Fibroblast of mammary gland (primary cell): ENCODE data around the gene VSTM5.

ENCODE experiments used
- DNase-seq: peaks from one replicate; pipeline ENCODE4 v3.0.0-alpha.2; 2010; ENCODE audit warnings: low read depth
- H3K4me3 ChIP-seq: 2 replicates; pipeline ENCODE4 v1.5.1; 2011; ENCODE audit warnings: low read depth, mild to moderate bottlenecking, low read length, moderate library complexity; ENCODE audit not compliant: control insufficient read depth
- TF ChIP-seq, protein P1 (sequence below): conservative IDR thresholded peaks from 2 replicates; pipeline ENCODE4 v1.5.1; 2011; ENCODE audit warnings: low read depth, low read length, inconsistent platforms; ENCODE audit not compliant: control insufficient read depth, insufficient read depth

The VSTM5 gene

DNA sequence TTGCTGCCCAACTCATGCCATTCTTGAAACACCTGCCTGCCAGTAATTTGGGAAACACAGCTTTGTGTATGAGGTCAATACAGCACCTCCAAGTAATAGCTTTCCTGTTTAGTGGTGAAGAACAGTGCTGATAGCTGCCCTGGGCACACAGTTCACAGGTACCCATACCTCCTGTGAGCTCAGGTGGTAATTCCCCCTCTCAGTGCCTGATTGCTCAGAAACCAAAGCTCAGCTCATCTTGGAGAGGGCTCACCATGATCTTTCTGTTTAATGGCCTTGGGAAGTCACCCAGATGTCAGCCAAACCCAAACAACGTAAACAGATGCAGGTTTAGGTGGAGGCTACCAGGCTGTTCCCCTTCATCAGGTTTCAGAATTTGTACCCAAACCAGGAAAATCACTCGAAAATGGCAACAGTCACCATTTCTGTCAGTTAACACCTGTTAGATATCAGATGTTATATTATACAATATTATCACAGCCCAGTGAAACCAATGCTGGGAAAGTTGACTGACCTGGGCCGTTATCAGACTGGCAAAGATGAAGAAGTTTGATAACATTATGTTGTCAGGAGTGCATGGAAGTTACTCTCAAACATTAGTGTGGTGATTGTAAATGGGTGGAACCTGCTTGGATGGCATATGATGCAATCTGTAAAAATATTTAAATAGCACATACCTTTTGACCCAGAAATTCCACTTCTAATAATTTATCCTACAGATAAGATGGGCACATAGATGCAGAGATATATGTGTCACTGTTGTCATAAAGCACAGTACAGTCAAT lies 18.9 kb downstream of the VSTM5 start:
- no peak for DNase-seq
- no peak overlapping the region for H3K4me3 ChIP-seq
- TF ChIP-seq, protein P1, sequence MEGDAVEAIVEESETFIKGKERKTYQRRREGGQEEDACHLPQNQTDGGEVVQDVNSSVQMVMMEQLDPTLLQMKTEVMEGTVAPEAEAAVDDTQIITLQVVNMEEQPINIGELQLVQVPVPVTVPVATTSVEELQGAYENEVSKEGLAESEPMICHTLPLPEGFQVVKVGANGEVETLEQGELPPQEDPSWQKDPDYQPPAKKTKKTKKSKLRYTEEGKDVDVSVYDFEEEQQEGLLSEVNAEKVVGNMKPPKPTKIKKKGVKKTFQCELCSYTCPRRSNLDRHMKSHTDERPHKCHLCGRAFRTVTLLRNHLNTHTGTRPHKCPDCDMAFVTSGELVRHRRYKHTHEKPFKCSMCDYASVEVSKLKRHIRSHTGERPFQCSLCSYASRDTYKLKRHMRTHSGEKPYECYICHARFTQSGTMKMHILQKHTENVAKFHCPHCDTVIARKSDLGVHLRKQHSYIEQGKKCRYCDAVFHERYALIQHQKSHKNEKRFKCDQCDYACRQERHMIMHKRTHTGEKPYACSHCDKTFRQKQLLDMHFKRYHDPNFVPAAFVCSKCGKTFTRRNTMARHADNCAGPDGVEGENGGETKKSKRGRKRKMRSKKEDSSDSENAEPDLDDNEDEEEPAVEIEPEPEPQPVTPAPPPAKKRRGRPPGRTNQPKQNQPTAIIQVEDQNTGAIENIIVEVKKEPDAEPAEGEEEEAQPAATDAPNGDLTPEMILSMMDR = no peak

DNA sequence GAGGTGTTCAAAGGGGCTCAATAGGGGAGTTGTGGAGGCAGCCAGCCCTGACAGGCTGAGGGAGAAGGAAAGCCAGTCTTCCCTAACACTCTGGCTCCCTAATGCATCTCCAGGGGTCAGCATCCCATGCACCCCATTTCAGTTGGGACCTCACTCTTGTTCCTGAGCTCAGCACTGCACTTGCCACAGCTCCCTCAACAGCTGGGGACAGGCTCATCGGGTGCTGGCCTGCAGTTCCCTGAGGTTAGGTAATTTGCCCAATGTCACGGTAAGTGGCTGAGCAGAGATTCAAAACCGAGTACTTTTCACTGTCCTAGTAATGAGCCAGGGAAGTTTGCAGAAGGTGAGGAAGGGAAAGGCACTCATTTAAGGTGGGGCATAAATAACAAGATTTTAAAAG lies 20.8 kb downstream of the VSTM5 start:
- TF ChIP-seq, protein P1 = no peak
- H3K4me3 ChIP-seq = no peak overlapping the region
- DNase-seq = no peak

DNA sequence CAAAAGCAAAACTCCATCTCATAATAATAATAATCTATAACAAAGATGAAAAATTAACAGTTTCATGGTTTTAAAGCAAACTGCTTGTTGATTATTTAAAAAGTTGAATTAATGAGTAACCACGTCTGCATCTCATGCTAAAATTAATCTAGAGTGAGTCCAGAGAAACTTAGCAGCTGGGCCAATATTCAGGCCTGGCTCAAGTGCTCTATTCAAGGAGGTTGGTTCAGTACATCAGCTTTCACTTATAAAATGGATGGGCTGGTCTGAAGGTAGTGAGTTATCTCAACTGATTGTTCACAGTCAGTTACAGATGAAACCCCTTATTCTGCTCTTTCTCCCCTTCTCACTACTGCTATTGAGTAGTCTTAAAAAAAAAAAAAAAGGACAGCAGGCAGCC lies 23.1 kb downstream of the VSTM5 start:
- TF ChIP-seq, protein P1 = no peak
- no peak overlapping the region for H3K4me3 ChIP-seq
- DNase-seq = no peak

DNA sequence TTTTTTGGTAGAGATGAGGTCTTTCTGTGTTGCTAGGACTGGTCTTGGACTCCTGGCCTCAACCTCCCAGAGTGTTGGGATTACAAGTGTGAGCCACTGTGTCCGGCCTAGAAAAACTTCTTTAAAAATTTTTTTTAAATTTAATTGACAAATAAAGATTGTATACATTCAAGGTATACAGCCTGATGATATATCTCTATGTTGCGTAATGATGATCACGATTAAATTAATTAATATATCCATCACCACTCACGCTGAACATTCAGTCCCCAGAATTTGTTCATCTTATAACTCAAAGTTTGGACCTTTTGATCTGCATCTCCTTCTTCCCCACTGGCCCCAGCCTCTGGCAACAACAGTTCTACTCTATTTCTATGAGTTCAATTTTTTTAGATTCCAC lies 27.2 kb downstream of the VSTM5 start:
- DNase-seq = no peak
- TF ChIP-seq, protein P1 = no peak

DNA sequence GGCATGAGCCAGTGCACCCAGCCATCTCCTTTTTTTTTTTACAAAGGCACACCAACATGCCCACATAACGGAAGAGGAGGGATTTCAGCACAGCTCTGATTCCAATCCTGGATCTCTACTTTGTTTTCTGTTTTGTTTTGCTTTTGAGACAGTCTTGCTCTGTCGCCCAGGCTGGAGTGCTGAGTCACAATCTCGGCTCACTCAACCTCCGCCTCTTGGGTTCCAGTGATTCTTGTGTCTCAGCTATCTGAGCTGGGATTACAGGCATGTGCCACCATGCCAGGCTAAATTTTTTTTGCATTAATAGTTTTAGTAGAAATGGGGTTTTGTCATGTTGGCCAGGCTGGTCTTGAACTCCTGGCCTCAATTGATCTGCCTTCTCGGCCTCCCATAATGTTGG lies 28.1 kb downstream of the VSTM5 start:
- no peak overlapping the region for H3K4me3 ChIP-seq
- DNase-seq = no peak
- TF ChIP-seq, protein P1 = no peak

More for the DNA sequence above, 27.2 kb downstream of the VSTM5 start:
- no peak overlapping the region for H3K4me3 ChIP-seq

DNA sequence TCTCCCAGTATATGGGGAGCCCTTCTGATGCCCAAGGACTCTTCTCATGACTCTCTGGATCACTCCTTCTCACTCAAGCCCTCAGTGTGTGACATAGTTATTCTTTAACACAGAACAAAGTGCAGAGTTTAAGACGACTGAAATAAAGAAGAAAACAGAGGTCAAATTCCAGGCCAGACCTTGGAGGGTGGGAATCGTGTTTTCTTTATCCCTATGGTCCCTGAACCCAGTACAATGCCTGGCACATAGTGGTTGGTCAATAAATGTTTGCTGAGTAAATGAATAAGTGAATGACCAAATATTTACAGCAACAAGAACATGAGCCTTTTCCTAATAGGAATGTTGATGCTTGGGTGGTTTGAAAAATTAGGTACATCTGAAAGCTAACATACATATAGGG lies 28.8 kb downstream of the VSTM5 start:
- DNase-seq = no peak
- no peak overlapping the region for H3K4me3 ChIP-seq
- TF ChIP-seq, protein P1 = no peak
